CD4-positive, alpha-beta T cell treated with Interleukin-10 for 1 hour (primary cell): ENCODE data around the gene PRRG1.
"Not testable (repeated sequence)": the region's sequence is repeated elsewhere in the genome, so short reads cannot be mapped to it uniquely, and the experiment has no call there.

Source experiments
- DNase-seq: peaks from one replicate; pipeline ENCODE4 v3.0.0-alpha.2; 2020

Gene PRRG1

GRCh38 chrX:37349221-37350033 is at the start of gene PRRG1:
TSS of gene PRRG1 (plus strand) at chrX:37349364. CDS start at chrX:37406250, 56,886 bp downstream.
- DNase-seq = no peak

DNA sequence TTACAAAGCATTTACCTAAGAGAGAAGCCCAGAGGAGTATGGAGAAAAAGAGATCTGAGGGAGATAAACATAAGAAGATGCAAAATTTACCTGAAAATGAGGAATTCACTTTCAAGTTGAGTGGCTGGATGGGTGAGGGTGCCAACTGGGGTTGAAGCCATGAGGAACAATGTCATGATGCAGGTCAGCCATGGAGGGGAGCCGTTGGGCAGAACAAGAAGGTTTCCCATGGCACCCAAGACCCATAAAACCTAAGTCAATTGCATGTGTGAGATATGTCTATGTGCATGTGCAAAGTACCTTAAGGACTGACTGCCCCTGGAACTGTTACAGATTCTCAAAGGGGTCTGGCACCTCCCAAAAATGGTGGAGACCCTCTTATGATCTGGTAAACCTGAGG is 46.6 kb upstream of the PRRG1 start:
- DNase-seq = no peak

GRCh38 chrX:37305238-37305637 is 43.9 kb upstream of the PRRG1 start:
- not testable (repeated sequence) for DNase-seq

DNA sequence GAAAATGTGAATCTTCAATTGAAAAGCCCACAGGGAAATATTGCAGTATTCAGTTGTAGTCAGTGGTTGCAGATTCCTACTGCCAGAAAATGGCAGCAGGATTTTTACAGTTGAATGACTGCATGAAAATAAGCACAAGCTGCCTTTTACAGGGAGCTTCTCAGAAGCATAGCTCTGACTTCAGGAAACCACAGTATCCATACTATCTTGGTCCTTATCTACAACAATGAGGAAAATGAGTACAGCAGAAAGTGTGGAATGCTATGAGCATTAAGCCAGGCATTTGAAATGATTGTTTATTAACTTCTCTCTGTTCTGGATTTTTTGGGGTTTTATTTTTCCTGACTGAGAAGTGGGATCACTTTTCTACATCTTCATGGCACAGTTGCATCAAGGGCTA is 34.6 kb upstream of the PRRG1 start:
- DNase-seq = no peak

DNA sequence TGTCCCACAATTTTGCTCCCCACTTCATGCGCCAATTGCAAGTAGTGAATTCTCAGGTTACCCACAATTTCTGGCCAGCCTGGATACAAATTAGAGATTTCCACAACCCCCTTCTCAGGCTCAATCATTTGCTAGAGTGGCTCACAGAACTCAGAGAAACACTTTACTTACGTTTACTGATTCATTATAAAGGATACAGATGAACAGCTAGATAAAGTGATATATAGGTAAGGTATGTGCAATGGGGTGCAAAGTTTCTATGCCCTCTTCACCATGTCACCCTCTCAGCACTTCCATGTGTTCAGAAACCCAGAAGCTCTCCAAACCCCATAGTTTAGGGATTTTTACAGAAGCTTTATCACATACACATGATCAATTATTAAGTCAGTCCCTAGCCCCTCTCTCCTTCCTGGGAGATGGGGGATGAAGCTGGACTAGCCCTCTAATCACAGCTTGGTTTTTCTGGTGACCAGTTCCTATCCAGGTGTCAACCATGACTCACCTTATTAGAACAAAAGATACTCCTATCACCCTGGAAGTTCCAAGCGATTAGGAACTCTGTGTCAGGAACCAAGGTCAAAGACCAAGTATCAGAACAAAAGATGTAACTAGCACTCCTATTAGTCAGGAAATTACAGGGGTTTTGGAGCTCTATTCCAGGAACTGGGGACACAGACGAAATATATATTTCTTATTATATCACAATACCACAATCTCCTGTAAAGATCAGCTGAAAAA is 33.5 kb upstream of the PRRG1 start:
- DNase-seq = no peak

DNA sequence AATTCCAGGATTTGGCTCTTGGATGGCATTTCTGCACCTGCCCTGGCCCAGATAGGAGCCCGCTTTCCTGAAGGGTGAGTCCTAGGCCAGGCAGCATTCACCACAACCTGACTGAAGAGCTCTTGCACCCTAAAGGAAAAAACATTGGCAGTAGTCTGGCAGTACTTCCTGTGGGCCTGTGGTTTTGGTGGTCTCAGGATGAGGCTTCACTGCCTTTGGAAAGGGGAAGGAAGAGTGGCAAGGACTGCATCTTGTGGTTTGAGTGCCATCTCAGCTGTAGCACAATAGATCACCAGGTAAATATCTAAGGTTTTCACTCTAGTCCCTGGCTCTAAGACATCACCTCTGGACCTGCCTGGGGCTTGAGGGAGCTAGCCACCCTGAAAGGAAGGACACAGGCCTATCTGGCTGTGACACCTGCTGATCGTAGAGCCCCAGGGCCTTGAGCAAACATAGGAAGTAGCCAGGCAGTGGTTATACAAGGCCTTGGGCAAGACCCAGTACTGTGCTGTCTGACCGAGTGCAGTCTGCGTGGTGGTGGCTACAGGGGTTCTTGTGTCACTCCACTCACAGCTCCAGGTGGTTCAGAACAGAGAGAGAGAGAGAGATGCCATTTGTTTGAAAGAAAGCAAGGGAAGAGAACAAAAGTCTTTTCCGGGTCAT is 28.5 kb upstream of the PRRG1 start:
- no peak for DNase-seq

DNA sequence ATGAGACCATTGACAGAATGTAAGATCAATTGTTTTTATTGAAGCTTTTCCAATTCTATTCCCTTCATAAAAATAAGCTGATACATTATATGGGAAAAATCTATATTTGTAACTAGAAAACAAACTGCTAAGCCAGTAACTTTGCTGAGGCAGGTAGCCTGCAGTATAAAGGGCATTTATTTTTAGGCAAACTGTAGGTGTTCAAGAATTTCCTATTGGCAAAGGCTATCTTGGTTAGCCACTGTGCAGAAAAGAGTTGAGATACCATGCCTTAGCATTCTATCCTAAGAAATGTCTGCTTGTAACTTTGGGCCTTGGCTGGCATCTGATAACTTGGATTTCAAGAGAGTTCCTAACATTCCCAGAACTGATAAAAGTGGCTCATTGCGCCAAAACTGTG is 18.5 kb upstream of the PRRG1 start:
- no peak for DNase-seq

DNA sequence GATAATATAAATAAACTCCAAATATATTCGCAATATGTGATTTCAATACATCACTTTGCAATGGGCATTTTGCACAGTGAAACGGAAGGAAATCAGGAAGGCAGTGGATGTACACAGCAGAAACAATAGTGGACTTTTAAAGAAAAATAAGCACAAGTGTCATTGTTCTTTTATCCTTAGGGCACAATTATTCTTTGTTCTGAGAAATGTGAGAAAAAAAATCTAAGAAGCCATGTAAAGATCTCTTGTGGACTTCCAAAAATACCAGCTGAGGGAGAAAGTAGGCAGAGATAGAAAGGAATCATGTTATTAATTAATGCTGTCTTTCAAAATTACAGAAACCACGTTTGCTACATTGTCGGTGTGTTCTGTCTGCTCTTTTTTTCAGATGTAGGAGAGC is 17.6 kb upstream of the PRRG1 start:
- no peak for DNase-seq

- no peak for DNase-seq
Measured at GRCh38 chrX:37332055-37332454, 17.1 kb upstream of the PRRG1 start.

GRCh38 chrX:37332987-37333658 is 16.0 kb upstream of the PRRG1 start:
- DNase-seq = no peak

DNA sequence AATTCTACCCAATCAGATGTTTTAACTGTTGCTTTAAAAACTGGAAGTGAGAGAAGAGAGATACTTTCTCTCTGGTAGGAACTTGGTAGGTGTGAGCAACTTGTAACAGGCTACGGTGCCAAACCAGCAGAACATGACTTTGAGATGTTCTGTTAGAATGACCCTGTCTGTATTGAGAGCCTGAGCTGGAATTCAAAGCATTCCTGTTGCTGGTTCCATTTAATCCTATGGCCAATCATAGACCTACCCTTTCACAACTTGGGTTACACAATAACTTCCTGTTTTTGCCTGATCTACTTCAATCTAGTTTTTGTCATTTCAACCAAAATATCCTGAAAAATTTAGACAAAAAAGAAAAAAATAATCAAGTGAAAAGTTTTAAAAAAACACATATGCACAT is 1.7 kb upstream of the PRRG1 start:
- no peak for DNase-seq

DNA sequence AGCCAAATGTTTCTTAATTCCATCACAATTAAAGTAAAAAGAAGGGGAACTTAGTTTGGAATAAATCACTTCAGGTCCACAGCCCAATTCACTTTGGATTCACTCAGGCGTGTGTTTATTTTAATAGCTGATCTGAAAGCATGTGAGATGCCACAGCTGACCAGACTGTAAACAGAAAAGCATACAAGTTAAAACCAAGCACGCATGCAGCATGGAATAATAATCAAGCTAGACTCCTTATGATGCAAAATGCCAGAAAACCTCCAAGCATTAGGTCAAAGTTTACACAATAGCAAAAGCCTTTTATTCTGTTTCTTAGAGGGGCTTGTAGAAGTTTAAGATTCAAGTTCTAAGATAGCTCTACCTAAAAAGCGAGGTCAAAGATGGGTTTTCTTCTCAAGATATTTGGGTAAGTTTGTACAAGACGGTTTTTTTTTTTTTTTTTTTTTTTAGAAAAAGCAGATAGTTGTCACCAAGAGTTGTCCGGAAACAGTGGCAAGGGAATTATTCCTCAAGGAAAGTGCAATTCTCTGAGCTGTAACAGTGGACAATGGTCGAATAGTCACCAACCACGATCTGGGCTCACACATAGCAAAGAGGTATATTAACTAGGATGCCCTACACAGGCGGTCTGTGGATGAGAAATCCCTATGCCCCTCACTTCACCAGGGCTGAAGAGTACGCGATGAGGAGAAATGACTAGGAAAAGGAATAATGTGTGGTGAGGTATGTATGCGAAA is 763 bp upstream of the PRRG1 start:
- DNase-seq = no peak

GRCh38 chrX:37348971-37349220 is 268 bp upstream of the PRRG1 start:
- no peak for DNase-seq

DNA sequence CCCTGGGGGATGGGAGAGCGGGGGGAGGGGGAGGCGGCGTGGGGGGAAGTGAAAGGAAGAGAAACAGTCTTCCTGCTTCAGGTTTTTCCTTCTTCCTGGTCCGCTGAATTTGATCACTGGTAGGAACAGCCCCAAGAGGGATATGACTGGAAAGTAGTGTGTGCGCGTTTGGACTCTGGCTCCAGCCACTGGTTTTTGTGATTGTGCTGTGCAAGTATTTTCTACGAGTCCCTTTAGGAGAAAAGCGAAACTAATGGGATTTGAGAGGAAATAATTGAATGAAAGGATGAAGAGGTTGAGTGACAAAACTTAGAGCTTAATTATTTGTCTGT is 836 bp downstream of the PRRG1 start:
- DNase-seq = no peak

GRCh38 chrX:37353646-37354045 is 4.5 kb downstream of the PRRG1 start:
- no peak for DNase-seq

GRCh38 chrX:37357436-37357835 is 8.3 kb downstream of the PRRG1 start:
- DNase-seq = no peak

GRCh38 chrX:37361596-37361995 is 12.4 kb downstream of the PRRG1 start:
- no peak for DNase-seq

DNA sequence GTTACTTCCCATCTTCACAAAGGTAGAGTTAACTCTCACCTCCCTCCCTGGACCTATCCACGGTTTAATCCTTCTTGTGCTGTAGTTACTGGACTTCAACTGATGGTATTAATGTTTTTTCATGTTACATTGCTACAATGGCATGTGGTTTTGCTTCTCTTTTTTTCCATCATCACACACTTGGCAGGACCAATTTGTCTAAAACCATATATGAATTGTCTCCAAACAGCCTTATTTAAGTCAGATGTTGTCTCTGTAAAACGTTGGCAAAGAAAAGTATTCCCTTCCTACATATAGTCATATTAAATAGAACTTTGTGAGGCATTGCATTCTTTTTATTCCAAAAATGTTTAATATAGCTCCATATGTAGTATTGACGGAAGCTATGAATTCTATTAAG is 15.5 kb downstream of the PRRG1 start:
- no peak for DNase-seq

GRCh38 chrX:37367946-37368345 is 18.8 kb downstream of the PRRG1 start:
- DNase-seq = no peak

DNA sequence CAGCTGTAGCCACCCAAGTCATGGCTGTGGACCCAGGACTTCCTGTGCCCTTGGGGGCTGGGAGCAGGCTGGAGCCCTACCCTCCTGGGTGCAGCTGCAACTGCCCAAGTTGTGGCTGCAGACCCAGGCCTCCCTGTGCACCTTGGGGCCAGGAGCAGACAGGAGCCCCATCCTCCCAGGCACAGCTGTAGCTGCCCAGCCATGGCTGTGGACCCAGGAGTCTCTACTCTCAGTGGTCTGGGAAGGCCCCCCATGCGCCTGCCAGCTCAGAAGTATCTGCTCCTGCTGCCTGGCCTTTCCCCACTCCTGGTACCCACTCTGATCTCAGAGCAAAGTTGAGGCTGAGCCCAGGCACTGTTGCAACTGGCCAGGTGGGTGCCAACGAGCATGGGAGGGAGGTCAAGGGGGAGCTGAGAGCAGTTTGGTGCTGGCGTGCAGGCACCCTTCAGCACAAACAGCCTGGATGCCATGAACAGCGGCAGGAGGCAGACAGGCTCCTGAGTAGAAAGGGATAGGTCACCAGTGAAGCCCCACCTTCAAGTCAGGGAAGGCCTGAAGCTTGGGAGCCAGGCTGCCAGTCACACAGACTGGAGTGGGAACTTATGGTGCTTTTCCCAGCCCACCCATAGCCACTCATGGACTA is 21.5 kb downstream of the PRRG1 start:
- no peak for DNase-seq

GRCh38 chrX:37371578-37371991 is 22.4 kb downstream of the PRRG1 start:
- DNase-seq = no peak

DNA sequence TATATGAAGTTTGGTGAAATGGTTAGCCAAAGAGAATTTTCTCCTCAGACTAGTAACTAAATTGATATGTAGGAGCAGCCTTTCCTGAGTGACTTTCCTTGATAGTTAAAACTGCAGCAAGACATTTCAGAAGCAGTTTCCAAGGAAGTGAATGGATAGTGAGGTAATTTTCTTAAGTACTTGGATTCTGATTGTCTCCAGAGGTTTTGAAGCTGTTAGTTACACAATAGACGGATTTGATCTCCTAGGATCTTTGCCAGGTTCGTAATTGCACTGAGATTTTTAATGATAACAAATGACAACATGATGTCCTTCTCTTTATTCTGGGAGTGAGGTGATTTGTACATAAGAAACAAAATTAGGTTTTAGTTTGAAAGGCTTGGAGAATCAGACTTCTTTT is 29.2 kb downstream of the PRRG1 start:
- no peak for DNase-seq

DNA sequence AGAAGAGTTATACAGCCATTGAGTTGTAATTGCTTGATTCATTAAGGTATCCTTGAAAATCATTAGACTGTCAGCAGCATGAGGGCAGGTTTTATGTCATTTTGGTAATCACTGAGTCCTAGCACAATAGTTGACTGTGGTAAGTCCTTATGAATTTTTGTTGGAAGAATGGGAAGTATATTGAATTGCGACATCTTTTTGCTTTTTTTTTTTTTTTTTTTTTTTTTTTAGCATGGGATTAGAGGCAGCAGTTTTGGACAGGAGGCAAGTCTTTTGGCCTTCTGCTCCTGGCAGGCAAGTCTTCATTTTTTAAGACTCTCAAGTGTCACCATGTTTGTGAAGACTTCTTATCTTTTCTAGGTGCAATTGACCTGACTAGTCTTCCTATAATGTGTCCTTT is 29.7 kb downstream of the PRRG1 start:
- no peak for DNase-seq
